DLD1 (cell line): ENCODE data around the gene TTC29.
"Not testable (repeated sequence)": the region's sequence is repeated elsewhere in the genome, so short reads cannot be mapped to it uniquely, and the experiment has no call there.

Source experiments
- in situ Hi-C: cut with HindIII; loops from 2 replicates; pipeline ENCODE4 v1.10.0; 2017; ENCODE audit warnings: low sequenced_read_pairs

TTC29 gene

GRCh38 chr4:146739182-146739581 lies 206.5 kb downstream of the TTC29 start:
- in situ Hi-C loops, result no loop called here

GRCh38 chr4:146723519-146723918 lies 222.1 kb downstream of the TTC29 start:
- in situ Hi-C loops, result not testable (repeated sequence)

- in situ Hi-C loops, result no loop called here
Observed at GRCh38 chr4:146709956-146710355, 235.7 kb downstream of the TTC29 start.

GRCh38 chr4:146699910-146700309 lies 245.8 kb downstream of the TTC29 start:
- in situ Hi-C loops, result no loop called here

GRCh38 chr4:146674829-146675570 lies 270.7 kb downstream of the TTC29 start:
- in situ Hi-C loops, result no loop called here

- in situ Hi-C loops, result not testable (repeated sequence)
Observed at GRCh38 chr4:146663968-146664311, 281.7 kb downstream of the TTC29 start.

- in situ Hi-C loops, result no loop called here
Observed at GRCh38 chr4:146661367-146661766, 284.3 kb downstream of the TTC29 start.
